ENCODE data around the gene BEST1.

BEST1 gene

GRCh38 chr11:61975638-61976419 is 25.7 kb downstream of the BEST1 start:
- DNase-seq (ENCODE audit: low read depth): no peak
- no peak overlapping the region for H3K4me3 ChIP-seq (ENCODE audit: low read depth, low read length)
- TF ChIP-seq, protein P1, sequence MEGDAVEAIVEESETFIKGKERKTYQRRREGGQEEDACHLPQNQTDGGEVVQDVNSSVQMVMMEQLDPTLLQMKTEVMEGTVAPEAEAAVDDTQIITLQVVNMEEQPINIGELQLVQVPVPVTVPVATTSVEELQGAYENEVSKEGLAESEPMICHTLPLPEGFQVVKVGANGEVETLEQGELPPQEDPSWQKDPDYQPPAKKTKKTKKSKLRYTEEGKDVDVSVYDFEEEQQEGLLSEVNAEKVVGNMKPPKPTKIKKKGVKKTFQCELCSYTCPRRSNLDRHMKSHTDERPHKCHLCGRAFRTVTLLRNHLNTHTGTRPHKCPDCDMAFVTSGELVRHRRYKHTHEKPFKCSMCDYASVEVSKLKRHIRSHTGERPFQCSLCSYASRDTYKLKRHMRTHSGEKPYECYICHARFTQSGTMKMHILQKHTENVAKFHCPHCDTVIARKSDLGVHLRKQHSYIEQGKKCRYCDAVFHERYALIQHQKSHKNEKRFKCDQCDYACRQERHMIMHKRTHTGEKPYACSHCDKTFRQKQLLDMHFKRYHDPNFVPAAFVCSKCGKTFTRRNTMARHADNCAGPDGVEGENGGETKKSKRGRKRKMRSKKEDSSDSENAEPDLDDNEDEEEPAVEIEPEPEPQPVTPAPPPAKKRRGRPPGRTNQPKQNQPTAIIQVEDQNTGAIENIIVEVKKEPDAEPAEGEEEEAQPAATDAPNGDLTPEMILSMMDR (IDR thresholded peaks at IDR 0.05; ENCODE audit: insufficient read depth, low read depth, low read length, missing control alignments): no peak

GRCh38 chr11:61976420-61976800 is 26.3 kb downstream of the BEST1 start:
- TF ChIP-seq, protein P1 (IDR thresholded peaks at IDR 0.05; ENCODE audit: insufficient read depth, low read depth, low read length, missing control alignments): no peak
- no peak for DNase-seq (ENCODE audit: low read depth)
- H3K4me3 ChIP-seq (ENCODE audit: low read depth, low read length): no peak overlapping the region

GRCh38 chr11:61976813-61977475 is 26.8 kb downstream of the BEST1 start:
- H3K4me3 ChIP-seq (ENCODE audit: low read depth, low read length): no peak overlapping the region
- TF ChIP-seq, protein P1 (IDR thresholded peaks at IDR 0.05; ENCODE audit: insufficient read depth, low read depth, low read length, missing control alignments): no peak
- DNase-seq (ENCODE audit: low read depth): no peak

DNA sequence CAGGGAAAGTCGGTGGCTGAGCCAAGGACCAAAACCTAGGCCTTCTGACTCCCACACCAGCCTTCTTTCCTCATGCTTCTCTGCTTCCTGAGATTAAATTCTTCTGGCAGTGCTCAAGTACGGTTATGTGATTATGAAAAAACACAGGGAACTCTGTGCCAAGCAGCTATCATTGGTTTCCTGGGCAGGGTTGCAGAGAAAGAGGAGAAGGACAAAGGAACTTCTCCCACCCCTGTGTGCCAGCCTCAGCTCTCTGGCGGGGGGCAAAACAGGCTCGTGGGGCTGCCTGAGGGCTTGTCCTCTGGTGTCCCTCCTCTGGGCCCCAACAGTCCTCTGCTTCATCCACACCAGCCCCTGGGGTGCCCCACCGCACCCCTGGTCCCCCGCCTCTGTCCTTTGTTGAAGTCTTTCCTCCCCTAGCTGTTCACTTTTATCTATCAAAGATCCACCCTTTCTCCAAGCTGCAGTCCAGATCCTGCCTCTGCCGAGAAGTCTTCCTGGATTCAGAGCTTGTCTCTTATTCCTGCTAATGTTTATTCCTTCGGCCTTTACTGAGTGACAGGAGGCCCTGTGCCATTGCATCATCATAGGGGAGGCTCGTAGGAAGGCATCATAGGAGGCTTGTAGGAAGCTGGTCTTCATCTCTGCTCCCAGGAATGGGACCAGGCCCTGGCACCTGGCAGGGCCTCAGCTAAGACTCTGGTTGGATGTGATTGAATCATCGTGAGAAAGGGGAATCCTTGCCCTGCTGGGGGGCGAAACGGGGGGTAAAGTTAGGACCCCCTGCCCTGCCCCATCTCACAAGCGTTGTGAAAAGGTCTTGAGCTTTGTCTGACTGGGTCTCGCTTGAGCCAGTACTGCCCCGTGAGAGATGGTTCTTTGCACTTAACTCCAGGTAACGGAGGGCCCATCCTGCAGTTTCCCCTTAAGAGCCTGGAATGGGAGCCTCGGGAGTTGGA is 28.8 kb downstream of the BEST1 start:
- TF ChIP-seq, protein P1 (IDR thresholded peaks at IDR 0.05; ENCODE audit: insufficient read depth, low read depth, low read length, missing control alignments): no peak
- no peak for DNase-seq (ENCODE audit: low read depth)
- no peak overlapping the region for H3K4me3 ChIP-seq (ENCODE audit: low read depth, low read length)

GRCh38 chr11:61980783-61981541 is 30.8 kb downstream of the BEST1 start:
- TF ChIP-seq, protein P1 (IDR thresholded peaks at IDR 0.05; ENCODE audit: insufficient read depth, low read depth, low read length, missing control alignments): no peak
- no peak overlapping the region for H3K4me3 ChIP-seq (ENCODE audit: low read depth, low read length)
- DNase-seq (ENCODE audit: low read depth): no peak

DNA sequence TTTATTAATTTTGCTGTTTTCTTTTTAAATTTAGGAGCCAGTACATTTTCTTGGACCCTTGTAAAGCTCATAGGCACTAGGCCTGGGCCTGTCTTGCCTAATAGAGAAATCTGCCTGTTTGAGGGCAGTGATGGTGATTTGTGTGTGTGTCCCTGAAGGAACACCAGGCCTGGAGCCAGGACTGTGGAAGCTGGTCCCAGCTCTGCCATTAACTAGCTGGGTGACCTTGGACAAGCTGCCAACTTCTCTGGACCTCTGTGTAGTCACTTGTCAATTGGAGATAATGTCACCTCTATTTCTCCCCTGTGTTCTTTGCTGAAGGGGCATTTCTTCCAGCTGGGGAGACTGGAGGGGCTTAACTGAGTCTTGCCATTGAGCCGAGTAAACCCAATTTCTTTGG is 33.3 kb downstream of the BEST1 start:
- DNase-seq (ENCODE audit: low read depth): no peak
- TF ChIP-seq, protein P1 (IDR thresholded peaks at IDR 0.05; ENCODE audit: insufficient read depth, low read depth, low read length, missing control alignments): no peak
- no peak overlapping the region for H3K4me3 ChIP-seq (ENCODE audit: low read depth, low read length)

All from GM12865 (cell line).